LNCaP clone FGC (cell line): ENCODE results near the gene METTL23.
"Not testable (repeated sequence)": the region's sequence is repeated elsewhere in the genome, so short reads cannot be mapped to it uniquely, and the experiment has no call there.

ENCODE experiments used
- DNase-seq: peaks from one replicate; pipeline ENCODE4 v3.0.0-alpha.2; 2011; ENCODE audit warnings: low read depth
- H3K4me3 ChIP-seq: 2 replicates; pipeline ENCODE4 v1.5.1; 2011; ENCODE audit warnings: mild to moderate bottlenecking, low read depth, low read length, control low read depth
- CTCF ChIP-seq: IDR thresholded peaks from 2 replicates; pipeline ENCODE4 v1.5.1; 2012; ENCODE audit warnings: mild to moderate bottlenecking; ENCODE audit not compliant: control insufficient read depth, insufficient read depth; ENCODE audit errors: extremely low read depth

The METTL23 gene

GRCh38 chr17:76696763-76697701, 29.6 kb upstream of the METTL23 start:
- no peak for TF ChIP-seq CTCF
- DNase-seq: no peak
- H3K4me3 ChIP-seq: no peak overlapping the region

GRCh38 chr17:76697702-76698465, 28.8 kb upstream of the METTL23 start:
- DNase-seq: no peak
- no peak for TF ChIP-seq CTCF
- H3K4me3 ChIP-seq: no peak overlapping the region

- not testable (repeated sequence) for H3K4me3 ChIP-seq, DNase-seq
These were observed 28.1 kb upstream of the METTL23 start for GRCh38 chr17:76698466-76698977.

GRCh38 chr17:76700270-76700616, 26.4 kb upstream of the METTL23 start:
- DNase-seq: no peak
- no peak overlapping the region for H3K4me3 ChIP-seq
- TF ChIP-seq CTCF: no peak

- no peak overlapping the region for H3K4me3 ChIP-seq
- no peak for DNase-seq
- TF ChIP-seq CTCF: no peak
These were observed 25.8 kb upstream of the METTL23 start for GRCh38 chr17:76700617-76701470.

GRCh38 chr17:76701471-76701967, 25.1 kb upstream of the METTL23 start:
- no peak for TF ChIP-seq CTCF
- H3K4me3 ChIP-seq: no peak overlapping the region
- no peak for DNase-seq

GRCh38 chr17:76702076-76702475, 24.6 kb upstream of the METTL23 start:
- no peak for TF ChIP-seq CTCF
- H3K4me3 ChIP-seq: no peak overlapping the region
- no peak for DNase-seq
